ENCODE results near the gene PDZD2.

Gene PDZD2

DNA sequence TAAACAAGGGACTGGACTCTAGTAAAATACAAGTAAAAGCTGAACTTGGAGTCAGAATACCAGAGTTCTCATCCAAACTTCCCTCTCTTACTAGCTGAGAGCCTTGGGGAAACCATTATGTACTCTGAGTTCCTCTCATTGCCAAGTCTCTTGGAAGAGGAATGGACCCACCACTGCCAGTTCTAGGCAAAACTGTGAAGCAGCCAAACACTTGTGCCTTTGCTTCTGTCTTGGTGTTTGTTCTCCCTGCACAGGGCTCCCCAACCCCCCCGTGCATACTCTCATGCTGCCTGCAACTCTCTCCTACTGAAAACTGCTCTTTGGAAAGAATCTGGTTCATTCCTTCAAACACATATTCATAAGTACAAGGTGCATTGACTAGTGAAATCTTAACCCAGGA, 102.6 kb downstream of the PDZD2 start:
- Histone ChIP-seq H3K27me3 (ENCODE audit: low read depth, low read length) (no peaks in the 10 kb centered on the region), H3K4me1 (ENCODE audit: low read length) (no peaks in the 10 kb centered on the region), H3K79me2 (ENCODE audit: low read length) (no peaks in the 10 kb centered on the region), H3K9ac (ENCODE audit: low read length) (no peak overlapping the region), H3K4me3 (ENCODE audit: low read length) (no peak overlapping the region), H3K36me3 (replicated peaks; ENCODE audit: low read depth, low read length) (no peaks in the 10 kb centered on the region), H4K20me1 (ENCODE audit: insufficient read depth, low read length) (no peaks in the 10 kb centered on the region), H2AFZ (ENCODE audit: low read depth, low read length) (no peak overlapping the region), H3K9me3 (ENCODE audit: insufficient read depth, low read length) (no peaks in the 10 kb centered on the region), H3K27ac (ENCODE audit: low read length) (no peak overlapping the region), H3K4me2 (ENCODE audit: low read length) (no peak overlapping the region)
- TF ChIP-seq, protein P1, sequence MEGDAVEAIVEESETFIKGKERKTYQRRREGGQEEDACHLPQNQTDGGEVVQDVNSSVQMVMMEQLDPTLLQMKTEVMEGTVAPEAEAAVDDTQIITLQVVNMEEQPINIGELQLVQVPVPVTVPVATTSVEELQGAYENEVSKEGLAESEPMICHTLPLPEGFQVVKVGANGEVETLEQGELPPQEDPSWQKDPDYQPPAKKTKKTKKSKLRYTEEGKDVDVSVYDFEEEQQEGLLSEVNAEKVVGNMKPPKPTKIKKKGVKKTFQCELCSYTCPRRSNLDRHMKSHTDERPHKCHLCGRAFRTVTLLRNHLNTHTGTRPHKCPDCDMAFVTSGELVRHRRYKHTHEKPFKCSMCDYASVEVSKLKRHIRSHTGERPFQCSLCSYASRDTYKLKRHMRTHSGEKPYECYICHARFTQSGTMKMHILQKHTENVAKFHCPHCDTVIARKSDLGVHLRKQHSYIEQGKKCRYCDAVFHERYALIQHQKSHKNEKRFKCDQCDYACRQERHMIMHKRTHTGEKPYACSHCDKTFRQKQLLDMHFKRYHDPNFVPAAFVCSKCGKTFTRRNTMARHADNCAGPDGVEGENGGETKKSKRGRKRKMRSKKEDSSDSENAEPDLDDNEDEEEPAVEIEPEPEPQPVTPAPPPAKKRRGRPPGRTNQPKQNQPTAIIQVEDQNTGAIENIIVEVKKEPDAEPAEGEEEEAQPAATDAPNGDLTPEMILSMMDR (IDR thresholded peaks at IDR 0.05; ENCODE audit: low read depth, low read length), result no peak
- no peak for TF ChIP-seq EZH2phosphoT487 (IDR thresholded peaks at IDR 0.05; ENCODE audit: low read depth)

DNA sequence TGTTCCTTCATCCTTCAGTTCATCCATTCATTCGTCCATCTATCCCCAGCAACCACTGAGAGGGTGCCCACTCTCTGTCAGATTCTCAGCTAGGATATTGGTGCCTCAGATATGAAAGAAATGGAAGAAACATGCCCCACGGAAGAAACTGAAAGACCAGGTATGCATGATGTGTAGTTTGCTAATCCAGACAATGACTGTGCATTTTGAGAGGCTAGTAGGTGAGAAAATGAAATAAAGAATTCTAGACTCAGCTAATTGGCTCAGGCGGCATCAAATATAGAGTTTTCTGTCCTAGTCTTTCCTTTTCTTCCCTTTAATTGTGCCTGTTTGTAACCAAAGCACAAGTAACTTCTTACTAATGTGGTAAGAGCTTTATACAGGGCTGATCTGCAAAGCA, 104.7 kb downstream of the PDZD2 start:
- no peaks in the 10 kb centered on the region for H3K9me3 ChIP-seq (ENCODE audit: insufficient read depth, low read length)

DNA sequence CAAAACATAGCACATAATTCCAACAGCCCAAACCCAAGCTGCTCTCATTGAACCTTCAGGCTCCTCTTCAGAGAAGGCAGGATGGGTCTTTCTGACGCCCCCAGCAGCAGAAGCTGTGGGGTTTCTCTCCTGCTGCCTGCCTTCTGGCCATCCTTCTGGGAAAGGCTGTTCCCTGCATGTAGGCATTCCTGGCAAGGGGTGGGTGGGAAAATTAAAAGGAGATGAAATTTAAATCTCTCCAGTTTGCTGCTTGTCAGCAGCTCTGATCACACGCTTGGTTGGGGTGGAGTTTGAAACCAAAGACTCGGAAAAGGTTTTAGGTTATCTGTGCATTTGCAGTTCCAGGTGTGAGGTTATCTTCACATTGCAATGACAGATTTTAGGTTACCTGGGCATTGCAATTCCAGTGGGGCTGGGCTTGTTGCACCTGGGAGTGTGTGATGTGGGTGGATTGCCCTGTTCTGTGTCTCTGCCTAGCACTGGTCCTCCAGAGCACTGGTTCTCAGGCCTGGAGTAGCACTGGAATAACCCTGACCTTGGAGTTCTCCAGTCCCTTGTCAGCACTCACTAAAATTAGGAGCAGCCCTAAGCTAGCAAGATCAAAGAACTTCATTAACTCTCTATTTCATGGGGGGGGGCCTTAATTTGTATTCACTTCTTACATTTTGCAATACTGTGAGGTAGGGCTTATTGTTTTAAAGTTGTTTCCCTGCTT, 109.7 kb downstream of the PDZD2 start:
- Histone ChIP-seq H2AFZ (ENCODE audit: low read depth, low read length) (no peak overlapping the region), H3K9me3 (ENCODE audit: insufficient read depth, low read length) (no peaks in the 10 kb centered on the region), H3K9ac (ENCODE audit: low read length) (no peak overlapping the region), H3K36me3 (replicated peaks; ENCODE audit: low read depth, low read length) (no peaks in the 10 kb centered on the region), H3K4me2 (ENCODE audit: low read length) (no peak overlapping the region), H3K79me2 (ENCODE audit: low read length) (no peaks in the 10 kb centered on the region), H3K4me3 (ENCODE audit: low read length) (no peak overlapping the region), H3K27ac (ENCODE audit: low read length) (no peak overlapping the region), H3K27me3 (ENCODE audit: low read depth, low read length) (no peaks in the 10 kb centered on the region), H3K4me1 (ENCODE audit: low read length) (no peaks in the 10 kb centered on the region), H4K20me1 (ENCODE audit: insufficient read depth, low read length) (no peaks in the 10 kb centered on the region)
- no peak for TF ChIP-seq EZH2phosphoT487 (IDR thresholded peaks at IDR 0.05; ENCODE audit: low read depth)
- TF ChIP-seq, protein P1 (IDR thresholded peaks at IDR 0.05; ENCODE audit: low read depth, low read length), result no peak

More for the DNA sequence above, 104.7 kb downstream of the PDZD2 start:
- Histone ChIP-seq H3K27me3 (ENCODE audit: low read depth, low read length) (no peaks in the 10 kb centered on the region), H3K9ac (ENCODE audit: low read length) (no peak overlapping the region), H3K4me2 (ENCODE audit: low read length) (no peak overlapping the region), H3K36me3 (replicated peaks; ENCODE audit: low read depth, low read length) (no peaks in the 10 kb centered on the region), H3K79me2 (ENCODE audit: low read length) (no peaks in the 10 kb centered on the region), H3K4me1 (ENCODE audit: low read length) (no peaks in the 10 kb centered on the region), H4K20me1 (ENCODE audit: insufficient read depth, low read length) (no peaks in the 10 kb centered on the region), H3K4me3 (ENCODE audit: low read length) (no peak overlapping the region), H2AFZ (ENCODE audit: low read depth, low read length) (no peak overlapping the region), H3K27ac (ENCODE audit: low read length) (no peak overlapping the region)
- TF ChIP-seq, protein P1 (IDR thresholded peaks at IDR 0.05; ENCODE audit: low read depth, low read length), result no peak
- no peak for TF ChIP-seq EZH2phosphoT487 (IDR thresholded peaks at IDR 0.05; ENCODE audit: low read depth)

GRCh38 chr5:31750215-31750614, 111.3 kb downstream of the PDZD2 start:
- no peaks in the 10 kb centered on the region for H3K79me2 ChIP-seq (ENCODE audit: low read length)
- no peak overlapping the region for H3K27ac ChIP-seq (ENCODE audit: low read length)
- H4K20me1 ChIP-seq (ENCODE audit: insufficient read depth, low read length), result no peaks in the 10 kb centered on the region
- TF ChIP-seq, protein P1 (IDR thresholded peaks at IDR 0.05; ENCODE audit: low read depth, low read length), result no peak
- no peak for TF ChIP-seq EZH2phosphoT487 (IDR thresholded peaks at IDR 0.05; ENCODE audit: low read depth)
- H3K27me3 ChIP-seq (ENCODE audit: low read depth, low read length), result no peaks in the 10 kb centered on the region
- no peak overlapping the region for H3K4me3 ChIP-seq (ENCODE audit: low read length)
- no peak overlapping the region for H3K9ac ChIP-seq (ENCODE audit: low read length)
- H3K4me1 ChIP-seq (ENCODE audit: low read length), result no peaks in the 10 kb centered on the region
- no peaks in the 10 kb centered on the region for H3K9me3 ChIP-seq (ENCODE audit: insufficient read depth, low read length)
- H3K36me3 ChIP-seq (replicated peaks; ENCODE audit: low read depth, low read length), result no peaks in the 10 kb centered on the region
- no peak overlapping the region for H2AFZ ChIP-seq (ENCODE audit: low read depth, low read length)
- no peak overlapping the region for H3K4me2 ChIP-seq (ENCODE audit: low read length)

Data from OCI-LY3 (cell line).